Activated T-cell treated with anti-CD3 and anti-CD28 coated beads for 1 hour (primary cell): ENCODE results near the gene CHCHD6.

Source experiments
- DNase-seq: peaks from one replicate; pipeline ENCODE4 v3.0.0-alpha.2; 2020; ENCODE audit warnings: low read depth

Gene CHCHD6

DNA sequence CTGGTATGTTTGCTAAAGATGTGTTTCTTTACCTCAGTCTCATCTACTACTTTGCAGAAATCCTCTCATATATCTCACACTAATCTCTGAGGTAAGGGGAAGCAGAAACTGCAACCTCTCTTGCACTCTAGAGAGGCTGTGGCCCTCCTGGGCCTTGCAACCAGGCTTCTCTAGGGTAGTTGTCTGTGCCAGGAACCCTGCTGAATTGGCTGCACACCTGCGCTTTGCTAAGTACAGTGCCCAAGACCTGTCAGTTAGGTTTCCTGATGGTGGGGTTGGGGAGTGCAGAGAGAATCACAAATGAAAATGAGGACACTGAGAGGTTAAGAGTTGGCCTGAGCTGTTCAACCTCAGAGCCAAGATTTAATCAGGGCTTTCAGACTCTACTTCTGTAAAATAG lies 161.7 kb downstream of the CHCHD6 start:
- DNase-seq = no peak

DNA sequence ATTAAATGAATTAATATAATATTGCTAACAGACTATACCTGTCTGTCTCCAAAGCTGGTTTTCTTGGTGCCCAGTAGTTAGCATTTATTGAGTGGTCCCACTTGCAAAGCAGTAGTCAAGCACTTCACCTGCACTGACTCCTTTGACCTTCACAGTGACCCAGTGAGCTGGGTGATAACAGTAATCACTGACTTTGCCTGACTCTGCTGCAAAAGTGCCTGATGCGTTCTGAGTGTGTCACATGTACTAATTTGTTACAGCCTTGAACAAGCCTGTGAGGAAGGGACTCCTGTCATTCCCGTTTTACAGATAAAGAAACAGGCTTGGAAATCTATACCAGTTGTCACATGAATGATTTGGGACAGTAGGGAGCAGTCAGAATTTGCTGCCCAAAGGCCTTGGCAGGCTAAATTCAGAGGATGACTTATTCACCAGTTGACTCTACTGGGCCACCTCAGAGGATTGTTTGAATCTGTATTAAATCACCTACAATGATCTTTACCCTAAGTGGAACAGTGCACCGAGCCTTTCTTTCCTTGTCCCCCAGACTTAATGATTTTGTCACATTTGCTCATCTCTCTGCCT lies 162.2 kb downstream of the CHCHD6 start:
- DNase-seq = no peak

- DNase-seq = no peak
These were observed 163.3 kb downstream of the CHCHD6 start for GRCh38 chr3:126867190-126867862.

- no peak for DNase-seq
These were observed 163.8 kb downstream of the CHCHD6 start for GRCh38 chr3:126867863-126868200.

GRCh38 chr3:126870608-126871210 lies 166.7 kb downstream of the CHCHD6 start:
- no peak for DNase-seq

DNA sequence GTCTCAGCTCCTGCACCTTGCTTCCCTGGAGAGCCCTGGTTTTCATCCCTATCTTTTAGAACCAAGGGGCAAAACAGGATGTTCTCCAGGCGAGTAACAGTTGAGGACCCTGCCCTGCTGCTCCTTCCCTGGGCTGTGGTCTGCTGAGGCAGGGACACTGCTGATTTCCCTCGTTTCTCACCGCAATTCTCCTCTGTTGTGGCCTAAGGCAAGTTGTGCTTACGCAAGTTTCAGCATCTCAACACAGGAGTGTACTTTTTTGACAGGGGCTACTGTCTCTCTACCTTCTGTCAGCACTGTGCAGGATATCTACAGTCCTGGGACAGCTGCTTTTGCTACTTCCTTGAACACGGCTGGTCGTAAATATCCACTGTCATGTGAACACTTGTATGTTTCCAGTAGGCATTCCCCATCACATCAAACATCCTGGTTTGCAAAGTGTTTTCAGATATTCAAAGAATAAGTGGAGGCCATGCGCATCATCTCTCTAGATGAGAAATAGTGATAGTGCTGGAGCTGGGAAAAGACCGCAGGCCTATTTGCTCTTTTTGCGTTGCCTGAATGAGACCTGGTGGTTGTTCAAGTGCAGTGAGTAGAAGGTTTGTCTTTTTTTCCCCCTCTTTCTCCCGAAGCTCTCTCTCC lies 168.8 kb downstream of the CHCHD6 start:
- DNase-seq = no peak

DNA sequence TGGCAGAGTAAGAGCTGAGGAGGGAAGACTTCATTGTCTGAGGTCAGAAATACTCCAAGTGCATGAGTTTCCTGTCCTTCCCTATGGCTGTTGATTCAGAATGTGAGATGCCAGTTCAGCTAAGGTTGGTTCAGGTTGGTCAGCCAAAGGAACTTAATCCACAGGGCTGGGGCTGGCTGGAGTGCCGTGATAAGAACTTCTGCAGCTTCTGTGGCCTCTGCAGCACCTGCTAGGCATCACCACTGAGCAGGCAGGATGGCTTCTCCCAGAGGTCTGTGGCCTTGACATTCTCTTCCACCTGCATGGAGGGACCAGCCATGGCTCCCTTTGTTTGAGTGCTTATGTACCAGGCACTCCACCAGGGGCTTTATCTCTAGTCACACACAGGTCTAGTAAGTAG lies 169.4 kb downstream of the CHCHD6 start:
- DNase-seq = no peak

- DNase-seq = no peak
These were observed 174.6 kb downstream of the CHCHD6 start for GRCh38 chr3:126878664-126879063.

DNA sequence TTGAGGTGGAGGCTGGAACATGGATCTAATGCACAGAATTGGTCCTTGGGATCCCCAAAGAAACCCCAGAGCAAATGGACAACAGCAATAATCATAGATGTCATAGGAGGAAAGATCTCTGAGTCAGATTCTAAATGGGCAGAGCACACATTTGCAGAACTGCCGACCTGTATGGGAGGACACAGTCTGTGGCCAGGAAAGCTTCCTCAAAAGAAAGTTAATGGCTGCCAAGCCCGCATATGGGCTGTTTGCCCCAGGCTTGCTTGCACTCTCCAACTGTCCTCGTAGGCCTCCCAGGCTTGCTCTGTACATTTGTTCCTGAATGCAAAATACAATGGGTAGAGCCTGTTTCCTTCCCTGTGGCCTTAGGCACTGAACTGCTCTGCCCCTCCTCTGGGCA lies 176.9 kb downstream of the CHCHD6 start:
- no peak for DNase-seq

DNA sequence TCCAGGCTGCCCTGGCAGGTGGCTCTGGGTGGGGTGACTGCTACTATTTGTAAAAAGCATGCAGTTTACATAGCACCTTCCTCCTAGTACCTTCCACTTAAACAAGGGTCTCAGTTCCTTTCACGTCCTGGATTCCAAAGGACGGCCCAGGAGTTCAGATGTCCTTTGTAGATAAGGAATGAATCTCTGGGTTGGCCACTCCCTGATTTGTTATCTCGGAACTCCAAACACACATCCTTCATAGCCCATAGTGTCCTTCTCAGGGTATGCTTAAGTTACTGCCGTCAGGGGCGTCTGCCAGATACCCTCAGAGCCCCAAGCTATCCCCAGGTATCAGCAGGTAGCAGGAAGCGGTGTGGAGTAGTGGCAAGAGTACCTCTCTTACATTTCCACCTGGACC lies 177.8 kb downstream of the CHCHD6 start:
- no peak for DNase-seq

DNA sequence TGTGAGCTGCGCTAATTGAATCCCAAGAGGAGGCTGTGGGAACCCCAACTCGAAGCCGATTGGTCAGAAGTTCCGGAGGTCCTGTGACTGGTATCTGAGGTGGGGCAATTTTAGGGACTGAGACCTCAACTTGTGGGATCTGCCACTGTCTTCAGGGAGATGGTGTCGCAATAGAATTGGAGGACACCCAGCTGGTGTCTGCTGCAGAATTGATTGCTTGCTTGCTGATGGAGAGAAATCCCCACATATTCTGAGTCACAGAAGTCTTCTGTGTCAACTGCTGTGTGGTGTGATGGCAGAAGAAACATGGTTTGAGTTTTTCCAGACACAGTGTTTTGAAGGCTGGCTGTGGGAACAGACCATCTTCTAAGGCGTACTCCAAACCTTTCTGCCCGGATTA lies 179.2 kb downstream of the CHCHD6 start:
- DNase-seq = no peak

DNA sequence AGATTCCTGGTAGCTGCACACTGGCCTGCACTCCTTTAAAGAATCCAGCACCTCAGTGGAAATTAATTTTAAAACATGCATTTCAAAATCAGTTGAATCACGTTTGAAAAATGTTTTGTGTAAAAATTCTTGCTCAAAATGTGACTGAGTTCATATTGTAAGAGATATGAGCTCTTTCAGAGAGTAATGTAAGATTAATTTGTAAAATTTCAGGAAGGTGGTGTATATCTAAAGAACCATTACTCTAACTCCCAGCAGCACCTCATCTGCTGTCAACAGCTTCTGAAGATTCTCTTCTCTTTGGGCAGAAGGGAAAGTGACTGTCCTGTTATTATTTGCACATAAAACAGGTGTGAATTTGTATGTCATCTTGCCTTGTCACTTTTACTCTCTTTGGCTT lies 181.4 kb downstream of the CHCHD6 start:
- DNase-seq = no peak

DNA sequence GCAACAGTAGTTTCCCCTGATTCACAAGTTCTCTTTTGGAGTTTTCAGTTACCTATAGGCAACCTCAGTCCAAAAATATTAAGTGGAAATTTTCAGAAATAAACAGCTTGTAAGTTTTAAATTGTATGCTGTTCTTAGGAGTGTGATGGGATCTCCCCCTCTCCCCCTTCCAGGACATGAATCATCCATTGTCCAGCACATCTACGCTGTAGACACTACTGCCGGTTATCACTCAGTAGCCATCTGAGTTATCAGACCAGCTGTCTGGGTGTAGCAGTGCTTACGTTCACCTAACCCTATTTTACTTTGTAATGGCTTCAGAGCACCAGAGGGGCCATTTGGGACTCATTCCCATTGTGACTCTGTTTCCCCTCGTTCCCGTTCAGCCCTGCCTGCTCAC lies 182.2 kb downstream of the CHCHD6 start:
- DNase-seq = no peak

DNA sequence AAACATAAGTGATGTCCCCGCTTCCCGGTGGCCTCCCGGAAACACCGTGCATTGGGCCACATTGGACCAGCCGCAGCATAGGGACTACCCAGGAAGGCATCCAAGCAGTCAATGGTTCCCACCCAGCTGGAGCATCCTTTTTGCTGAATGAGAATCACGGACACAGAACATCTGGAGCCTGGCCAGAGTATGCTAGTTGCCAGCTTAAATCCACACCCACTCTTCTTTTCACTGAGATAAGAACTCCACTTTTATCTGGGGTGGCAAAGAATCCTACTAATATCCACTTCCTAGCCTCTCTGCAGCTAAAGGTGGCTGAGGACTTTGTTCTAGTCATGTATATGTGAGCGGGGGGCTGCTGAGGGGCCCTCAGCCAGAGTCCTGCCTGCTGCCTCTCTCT lies 183.6 kb downstream of the CHCHD6 start:
- DNase-seq = no peak

DNA sequence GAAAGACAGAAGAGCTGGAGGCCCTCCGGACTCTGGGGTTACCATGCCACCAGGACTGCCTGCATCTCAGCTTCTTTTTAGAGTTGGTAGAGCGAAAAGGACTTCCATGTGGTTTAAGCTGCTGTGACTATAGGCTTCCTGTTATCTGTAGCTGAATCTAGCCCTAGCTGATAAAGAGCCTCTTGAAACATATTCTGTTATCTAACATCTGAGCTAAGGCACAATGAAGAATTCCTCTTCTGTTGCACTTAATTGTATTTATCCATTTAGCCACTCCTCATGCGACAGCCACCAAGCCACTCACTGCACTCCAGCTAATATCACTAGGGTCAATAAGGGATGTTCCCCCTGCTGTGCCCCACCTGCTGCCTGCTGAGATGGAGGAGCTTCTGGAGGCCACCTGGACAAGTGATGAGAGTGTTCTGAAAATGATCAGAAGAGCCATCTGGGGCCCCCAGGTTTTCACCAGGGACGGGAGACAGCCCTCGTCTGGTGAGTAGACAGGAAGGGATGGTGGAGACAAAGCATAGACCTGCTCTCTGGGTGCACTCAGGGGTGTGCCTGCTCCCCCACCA lies 184.2 kb downstream of the CHCHD6 start:
- DNase-seq = no peak

GRCh38 chr3:126889276-126890201 lies 185.5 kb downstream of the CHCHD6 start:
- no peak for DNase-seq

DNA sequence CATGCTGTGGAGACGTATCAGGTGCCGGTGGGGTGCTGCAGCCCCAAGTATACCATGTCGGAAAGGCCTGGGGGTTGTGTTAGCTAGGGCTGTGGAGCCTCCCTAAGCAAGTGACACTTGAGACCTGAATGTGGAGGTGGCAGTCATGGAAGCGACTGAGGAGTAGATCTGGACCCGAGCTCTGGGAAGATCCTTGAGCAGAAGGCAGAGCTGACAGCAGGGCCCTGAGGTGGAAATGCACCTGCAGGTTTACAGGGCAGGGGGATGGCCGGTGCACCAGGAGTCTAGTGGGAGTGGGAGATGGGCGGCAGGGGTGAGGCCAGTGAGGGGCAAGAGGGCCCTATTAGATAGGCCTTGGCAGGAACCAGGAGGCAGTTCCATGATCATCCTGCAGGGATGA lies 187.1 kb downstream of the CHCHD6 start:
- DNase-seq = no peak

DNA sequence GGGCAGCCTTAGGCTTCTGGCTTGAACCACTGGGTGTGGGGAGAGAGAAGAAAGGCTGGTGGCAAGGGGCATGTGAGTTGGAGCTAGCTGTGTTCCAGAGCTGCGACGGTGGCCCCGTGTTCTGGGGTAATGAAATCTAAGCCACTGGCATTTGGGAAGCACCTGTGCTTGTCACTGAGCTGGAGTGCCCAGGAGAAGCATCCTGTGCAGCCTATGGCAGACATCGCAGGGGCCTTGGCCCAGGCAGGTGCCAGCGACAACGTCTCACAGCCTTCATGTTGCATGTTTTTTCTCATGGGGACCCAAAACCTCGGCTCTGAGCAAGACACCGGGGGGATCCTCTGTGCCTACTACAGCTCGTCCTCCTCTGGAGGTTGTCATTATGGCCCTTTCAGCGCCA lies 187.8 kb downstream of the CHCHD6 start:
- DNase-seq = no peak

GRCh38 chr3:126893651-126894050 lies 189.6 kb downstream of the CHCHD6 start:
- DNase-seq = no peak

DNA sequence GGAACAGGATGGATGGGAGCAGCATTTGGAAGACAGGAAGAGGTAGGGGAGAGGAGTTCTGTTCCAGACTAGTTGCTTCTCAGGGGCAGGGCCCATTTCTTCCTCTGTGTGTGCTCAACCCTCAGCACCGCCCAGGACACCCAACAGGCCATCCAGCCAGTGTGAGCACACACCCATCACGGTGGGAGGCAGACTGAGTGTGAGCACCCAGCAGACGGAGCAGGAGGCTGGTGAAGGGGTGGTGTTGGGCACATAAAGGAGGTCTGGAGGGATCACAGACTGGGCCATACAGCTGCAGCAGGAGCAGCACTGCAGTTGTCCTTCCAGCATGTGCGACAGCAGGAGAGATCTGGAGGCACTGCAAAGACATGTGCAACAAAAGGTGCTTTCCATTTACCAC lies 190.4 kb downstream of the CHCHD6 start:
- DNase-seq = no peak

- DNase-seq = no peak
These were observed 191.4 kb downstream of the CHCHD6 start for GRCh38 chr3:126895178-126896066.
